Karpas-422 (cell line): Measurements from ENCODE around the gene TNP1. TPM values are rescaled to one million over a fixed set of nuclear protein-coding genes. Genes with fewer than 3 reads are reported as not detected.

Experiments
- DNase-seq: peaks from one replicate; pipeline ENCODE4 v3.0.0-alpha.2; 2015
- H2AFZ ChIP-seq: fragments of 200-600 bp; sonication (generic); 2 replicates; pipeline ENCODE4 v1.6.1; 2014; ENCODE audit warnings: antibody characterized with exemption, low read length, mixed read lengths
- H3K27ac ChIP-seq: fragments of 200-600 bp; sonication (generic); 2 replicates; pipeline ENCODE4 v1.5.1; 2014; ENCODE audit warnings: mild to moderate bottlenecking, low read length, moderate library complexity
- H3K27me3 ChIP-seq: fragments of 200-600 bp; sonication (generic); 2 replicates; pipeline ENCODE4 v1.6.1; 2014; ENCODE audit warnings: low read length, mixed read lengths
- H3K36me3 ChIP-seq: fragments of 200-600 bp; sonication (generic); 2 replicates; pipeline ENCODE4 v1.6.1; 2014; ENCODE audit warnings: low read length, mixed read lengths; ENCODE audit not compliant: insufficient read depth
- H3K4me1 ChIP-seq: fragments of 200-600 bp; sonication (generic); 2 replicates; pipeline ENCODE4 v1.6.1; 2014; ENCODE audit warnings: mild to moderate bottlenecking, low read length, mixed read lengths
- H3K4me2 ChIP-seq: fragments of 200-600 bp; sonication (generic); 2 replicates; pipeline ENCODE4 v1.6.1; 2014; ENCODE audit warnings: low read length, low read depth, mild to moderate bottlenecking; ENCODE audit not compliant: poor library complexity, severe bottlenecking
- H3K4me3 ChIP-seq: fragments of 200-600 bp; sonication (generic); 2 replicates; pipeline ENCODE4 v1.5.1; 2014; ENCODE audit warnings: mild to moderate bottlenecking, antibody characterized with exemption, low read length, mixed read lengths
- H3K79me2 ChIP-seq: fragments of 200-600 bp; sonication (generic); 2 replicates; pipeline ENCODE4 v1.6.1; 2014; ENCODE audit warnings: mild to moderate bottlenecking, low read length, mixed read lengths
- H3K9ac ChIP-seq: fragments of 200-600 bp; sonication (generic); 2 replicates; pipeline ENCODE4 v1.6.0; 2014; ENCODE audit warnings: low read length
- H3K9me2 ChIP-seq: fragments of 200-600 bp; sonication (generic), shearing (Covaris generic); replicated peaks from 2 replicates; pipeline ENCODE4 v1.6.0; 2014; ENCODE audit warnings: mild to moderate bottlenecking, low read length, moderate library complexity; ENCODE audit not compliant: insufficient read depth
- H3K9me3 ChIP-seq: fragments of 300-700, 200-600 bp; sonication (generic); 2 replicates; pipeline ENCODE4 v1.6.1; 2014; ENCODE audit warnings: low read length, mixed read lengths
- H4K20me1 ChIP-seq: fragments of 200-600 bp; sonication (generic); 2 replicates; pipeline ENCODE4 v1.6.1; 2014; ENCODE audit warnings: mild to moderate bottlenecking, antibody characterized with exemption, low read length, low read depth; ENCODE audit not compliant: insufficient read depth
- total RNA-seq: library from RNA; depleted of rRNA; stranded (reverse); fragments of >200 nt; shearing (Covaris generic); gene quantifications from 2 replicates; pipeline ENCODE4 v1.2.3, GENCODE V29; 2014; ENCODE audit warnings: low replicate concordance

TNP1 gene
- total RNA-seq, 1 experiment from 2014 or later: not detected

DNA sequence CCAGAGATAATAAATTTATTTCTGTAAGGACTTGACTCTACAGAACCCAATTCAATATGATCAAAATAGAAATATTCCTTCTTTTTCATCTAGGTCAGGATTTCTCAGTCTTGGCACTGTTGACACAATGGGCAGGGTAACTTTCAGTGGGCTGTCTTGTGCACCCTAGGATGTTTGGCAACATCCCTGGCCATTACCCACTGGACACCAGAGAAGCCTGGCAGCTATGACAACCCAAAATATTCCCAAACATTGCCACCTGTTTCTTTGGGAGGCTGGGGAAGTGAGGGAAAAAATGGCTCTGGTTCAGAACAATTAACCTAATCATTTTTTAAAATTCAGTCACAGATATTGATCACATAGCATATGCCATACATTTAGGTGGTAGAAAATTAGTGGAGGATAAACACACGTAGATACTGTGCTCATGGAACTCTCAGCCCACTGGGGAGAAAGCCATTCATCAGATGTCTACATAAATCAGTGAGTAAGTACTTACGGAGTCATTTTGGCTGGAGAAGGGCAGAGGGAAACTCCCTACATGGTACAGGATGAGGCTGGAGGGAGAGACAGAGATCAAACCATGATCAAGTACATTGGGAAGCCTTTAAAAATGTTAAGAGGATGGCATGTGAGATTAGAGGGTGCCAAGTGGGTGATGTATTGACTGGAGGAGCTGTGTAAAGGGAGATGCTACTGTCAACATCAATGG lies 718 bp upstream of the TNP1 start:
- Histone ChIP-seq H3K27ac (no peak overlapping the region), H3K4me1 (no peaks in the 10 kb centered on the region), H3K9ac (no peak overlapping the region), H3K9me3 (no peaks in the 10 kb centered on the region), H4K20me1 (no peaks in the 10 kb centered on the region), H3K9me2 (no peaks in the 10 kb centered on the region), H3K4me2 (no peak overlapping the region), H3K79me2 (no peaks in the 10 kb centered on the region), H2AFZ (no peak overlapping the region), H3K27me3 (no peaks in the 10 kb centered on the region), H3K4me3 (no peak overlapping the region), H3K36me3 (no peaks in the 10 kb centered on the region)
- DNase-seq: no peak

DNA sequence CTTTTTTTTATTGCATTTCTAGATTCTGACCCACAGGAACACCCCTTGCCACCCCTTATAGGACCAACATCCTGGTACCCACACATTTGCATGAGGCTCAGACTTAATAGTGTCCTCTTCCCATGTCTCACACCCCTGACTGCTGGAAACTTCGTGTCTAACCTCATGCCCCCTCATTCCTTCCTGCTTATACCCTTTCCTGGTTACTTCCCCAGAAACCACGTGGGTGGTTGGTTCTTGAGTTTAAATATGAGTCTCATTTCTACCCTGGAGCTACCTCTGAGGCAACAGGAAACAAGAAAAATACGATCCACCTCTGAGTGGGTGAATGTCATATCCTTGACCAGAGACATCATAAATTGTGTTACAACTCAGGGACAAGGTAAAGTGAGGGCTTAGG lies 1.6 kb downstream of the TNP1 start:
- Histone ChIP-seq H3K27ac (no peak overlapping the region), H3K4me2 (no peak overlapping the region), H3K4me1 (no peaks in the 10 kb centered on the region), H3K4me3 (no peak overlapping the region), H4K20me1 (no peaks in the 10 kb centered on the region), H2AFZ (no peak overlapping the region), H3K9me2 (no peaks in the 10 kb centered on the region), H3K27me3 (no peaks in the 10 kb centered on the region), H3K79me2 (no peaks in the 10 kb centered on the region), H3K9me3 (no peaks in the 10 kb centered on the region), H3K9ac (no peak overlapping the region), H3K36me3 (no peaks in the 10 kb centered on the region)
- no peak for DNase-seq

DNA sequence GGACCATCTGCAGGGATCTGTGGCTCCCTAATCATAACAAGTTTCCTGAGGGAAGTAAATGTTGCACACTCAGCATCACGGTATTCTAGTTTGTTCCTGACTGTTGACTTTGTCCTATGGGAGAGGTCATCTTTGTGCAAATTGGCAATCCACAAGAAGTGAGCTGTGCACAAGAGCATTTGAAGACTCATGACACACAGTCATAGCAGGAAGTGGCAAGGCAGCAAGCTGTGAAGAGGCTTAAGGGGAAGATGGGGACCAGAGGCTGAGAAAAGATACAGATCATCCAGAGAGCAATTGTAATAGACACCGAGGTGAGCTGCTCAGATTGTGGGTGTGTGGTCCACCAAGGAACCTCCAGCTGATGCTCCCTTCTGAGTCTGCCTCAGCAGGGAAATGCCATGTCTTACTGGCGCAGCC lies 2.7 kb downstream of the TNP1 start:
- DNase-seq: no peak
- H3K4me2 ChIP-seq: no peak overlapping the region
- no peaks in the 10 kb centered on the region for H4K20me1 ChIP-seq
- H2AFZ ChIP-seq: no peak overlapping the region
- no peaks in the 10 kb centered on the region for H3K36me3 ChIP-seq
- no peaks in the 10 kb centered on the region for H3K9me2 ChIP-seq
- H3K79me2 ChIP-seq: no peaks in the 10 kb centered on the region
- no peaks in the 10 kb centered on the region for H3K9me3 ChIP-seq
- H3K4me1 ChIP-seq: no peaks in the 10 kb centered on the region
- no peaks in the 10 kb centered on the region for H3K27me3 ChIP-seq
- no peak overlapping the region for H3K9ac ChIP-seq
- no peak overlapping the region for H3K4me3 ChIP-seq
- no peak overlapping the region for H3K27ac ChIP-seq

DNA sequence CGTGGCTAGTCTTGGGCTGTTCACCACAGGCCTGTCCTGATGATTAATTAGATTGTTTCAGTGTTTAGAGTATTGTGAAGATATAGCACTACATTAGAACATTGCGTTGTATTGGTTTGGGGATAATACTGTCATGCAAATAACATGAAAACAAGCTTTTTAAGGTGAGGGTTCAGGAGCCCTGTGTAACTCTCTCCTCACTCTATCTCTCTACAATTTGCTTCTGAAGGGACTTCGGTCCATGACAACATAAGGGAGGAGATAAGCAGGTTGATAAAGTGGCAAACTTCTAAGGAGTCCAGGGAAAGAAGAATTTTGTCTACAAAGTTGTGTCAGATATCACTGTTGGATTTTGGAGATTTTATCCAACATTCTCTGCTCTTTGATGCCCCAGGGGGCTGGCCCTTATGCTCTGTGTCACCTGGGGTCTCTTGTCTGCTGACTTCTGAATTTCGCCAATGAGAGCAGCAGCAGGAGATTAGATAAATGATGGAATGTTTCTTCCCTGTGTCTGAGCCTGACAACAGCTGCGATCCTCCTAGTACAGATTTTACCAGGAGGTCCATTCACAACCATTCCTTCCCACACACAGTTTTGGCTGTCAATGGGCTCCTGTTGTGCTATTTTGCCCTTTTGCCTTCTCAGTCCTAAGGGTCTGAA lies 3.3 kb downstream of the TNP1 start:
- Histone ChIP-seq H3K27me3 (no peaks in the 10 kb centered on the region), H3K27ac (no peak overlapping the region), H3K4me3 (no peak overlapping the region), H2AFZ (no peak overlapping the region), H3K9me3 (no peaks in the 10 kb centered on the region), H3K9ac (no peak overlapping the region), H3K36me3 (no peaks in the 10 kb centered on the region), H3K4me1 (no peaks in the 10 kb centered on the region), H3K79me2 (no peaks in the 10 kb centered on the region), H4K20me1 (no peaks in the 10 kb centered on the region), H3K9me2 (no peaks in the 10 kb centered on the region), H3K4me2 (no peak overlapping the region)
- no peak for DNase-seq

DNA sequence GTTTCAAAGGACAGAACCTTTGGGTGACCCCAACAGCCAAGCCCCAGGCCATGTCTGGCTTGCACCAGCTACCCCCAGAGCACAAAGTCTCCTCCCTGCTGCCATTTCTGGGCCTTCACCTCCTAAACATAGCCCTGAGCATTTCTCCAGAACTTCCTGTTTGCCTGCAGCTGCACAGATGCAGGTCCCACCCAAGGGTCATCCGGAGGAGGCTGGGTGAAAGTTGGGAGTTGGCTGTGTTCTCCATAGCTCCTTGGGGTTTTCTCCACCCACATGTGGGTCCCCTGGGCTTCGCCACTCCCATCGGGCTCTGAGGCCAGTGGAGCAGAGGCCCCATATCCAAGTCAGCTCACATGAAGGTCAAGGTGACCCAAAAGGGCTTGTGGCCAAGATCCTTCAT lies 4.3 kb downstream of the TNP1 start:
- no peak overlapping the region for H2AFZ ChIP-seq
- H3K27ac ChIP-seq: no peak overlapping the region
- no peaks in the 10 kb centered on the region for H3K9me3 ChIP-seq
- H4K20me1 ChIP-seq: no peaks in the 10 kb centered on the region
- H3K4me2 ChIP-seq: no peak overlapping the region
- no peaks in the 10 kb centered on the region for H3K4me1 ChIP-seq
- H3K4me3 ChIP-seq: no peak overlapping the region
- no peaks in the 10 kb centered on the region for H3K9me2 ChIP-seq
- no peaks in the 10 kb centered on the region for H3K36me3 ChIP-seq
- H3K79me2 ChIP-seq: no peaks in the 10 kb centered on the region
- H3K27me3 ChIP-seq: no peaks in the 10 kb centered on the region
- DNase-seq: no peak
- H3K9ac ChIP-seq: no peak overlapping the region

DNA sequence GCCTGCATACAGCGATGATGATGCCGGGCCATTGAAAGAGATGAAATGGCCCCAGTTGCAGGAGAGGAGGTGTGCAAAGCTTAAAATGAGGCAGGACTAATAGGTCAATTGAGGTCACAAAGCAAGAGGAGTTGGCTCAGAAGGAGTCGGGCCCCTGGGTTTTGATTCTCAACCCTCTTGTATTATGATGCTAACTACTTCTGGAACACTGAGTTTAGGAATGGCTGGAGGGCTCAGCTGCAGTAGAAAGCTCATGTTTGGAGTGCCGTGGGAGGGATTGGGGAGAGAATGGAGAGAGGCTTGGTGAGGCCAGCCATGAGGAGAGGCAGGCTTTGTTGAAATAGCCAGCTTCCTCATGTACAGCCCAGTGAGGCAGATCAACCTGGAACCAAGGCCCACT lies 4.8 kb downstream of the TNP1 start:
- Histone ChIP-seq H3K9me2 (no peaks in the 10 kb centered on the region), H3K79me2 (no peaks in the 10 kb centered on the region), H3K4me1 (no peaks in the 10 kb centered on the region), H3K9me3 (no peaks in the 10 kb centered on the region), H2AFZ (no peak overlapping the region), H3K4me2 (no peak overlapping the region), H3K9ac (no peak overlapping the region), H3K4me3 (no peak overlapping the region), H4K20me1 (no peaks in the 10 kb centered on the region), H3K27ac (no peak overlapping the region), H3K36me3 (no peaks in the 10 kb centered on the region), H3K27me3 (no peaks in the 10 kb centered on the region)
- DNase-seq: no peak

DNA sequence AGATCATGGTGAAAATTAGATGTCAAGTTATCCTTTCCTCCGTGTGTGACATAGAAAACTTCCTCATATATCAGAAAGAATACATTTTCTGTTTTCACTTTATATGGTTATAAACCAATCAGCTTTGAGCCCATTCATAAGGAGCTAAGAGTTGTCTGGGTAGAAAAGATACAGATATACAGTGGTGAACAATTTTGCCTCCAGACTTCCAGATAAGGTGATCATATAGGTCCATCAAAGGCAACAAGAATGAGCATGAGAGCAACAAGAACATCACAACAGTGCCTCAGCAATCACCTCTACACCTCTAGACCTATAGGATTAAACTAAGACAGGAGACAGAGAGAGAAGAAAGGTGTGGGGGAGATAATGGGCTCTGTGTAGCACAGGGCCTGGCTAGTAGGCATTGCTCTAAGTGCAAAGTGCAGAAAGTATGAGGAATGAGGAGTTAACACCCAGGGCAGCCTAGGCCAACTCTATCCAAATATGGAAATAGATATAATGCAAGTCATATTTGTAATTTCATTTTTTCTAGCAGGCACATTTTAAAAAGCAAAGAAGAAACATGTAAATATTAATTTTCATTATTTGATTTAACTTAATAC lies 8.3 kb downstream of the TNP1 start:
- Histone ChIP-seq H3K9me2 (no peaks in the 10 kb centered on the region), H3K4me3 (no peak overlapping the region), H3K4me1 (no peaks in the 10 kb centered on the region), H3K9ac (no peak overlapping the region), H4K20me1 (no peaks in the 10 kb centered on the region), H3K36me3 (no peaks in the 10 kb centered on the region), H3K27ac (no peak overlapping the region), H3K27me3 (no peaks in the 10 kb centered on the region), H2AFZ (no peak overlapping the region), H3K79me2 (no peaks in the 10 kb centered on the region), H3K4me2 (no peak overlapping the region), H3K9me3 (no peaks in the 10 kb centered on the region)
- no peak for DNase-seq

DNA sequence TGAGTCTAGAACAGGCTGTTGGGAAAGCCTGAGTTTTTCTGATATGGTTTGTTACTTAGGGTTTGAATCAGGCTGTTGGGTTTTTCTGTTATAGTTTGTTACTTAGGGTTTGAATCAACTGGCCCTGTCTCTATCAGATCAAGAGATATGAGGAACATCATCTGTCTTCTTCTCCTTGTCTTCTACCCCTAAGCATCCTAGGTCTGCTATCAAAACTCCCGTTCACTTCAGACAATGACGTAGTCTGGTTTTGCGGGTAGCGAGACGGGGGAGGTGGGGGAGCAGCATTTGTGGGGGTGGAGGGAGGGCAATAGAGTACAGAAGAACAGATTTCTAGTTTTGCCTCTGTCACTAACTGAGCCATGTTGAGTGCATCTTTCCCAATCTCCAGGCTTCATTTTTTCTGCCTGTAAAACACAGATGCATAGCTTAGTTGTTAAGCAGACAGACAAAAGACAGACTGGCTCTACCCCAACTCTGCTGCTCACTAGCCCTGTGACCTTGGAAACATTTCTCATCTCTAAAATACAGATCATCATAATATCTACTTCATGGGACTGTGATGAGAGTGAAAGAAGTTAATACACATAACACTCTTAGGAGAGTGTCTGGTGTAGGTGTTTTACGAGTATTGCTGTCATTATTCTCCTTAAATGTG lies 9.1 kb downstream of the TNP1 start:
- Histone ChIP-seq H3K79me2 (no peaks in the 10 kb centered on the region), H3K4me2 (no peak overlapping the region), H2AFZ (no peak overlapping the region), H3K9ac (no peak overlapping the region), H3K27ac (no peak overlapping the region), H4K20me1 (no peaks in the 10 kb centered on the region), H3K9me3 (no peaks in the 10 kb centered on the region), H3K4me3 (no peak overlapping the region), H3K27me3 (no peaks in the 10 kb centered on the region), H3K4me1 (no peaks in the 10 kb centered on the region), H3K36me3 (no peaks in the 10 kb centered on the region), H3K9me2 (no peaks in the 10 kb centered on the region)
- no peak for DNase-seq
